Mesendoderm (in vitro differentiated cells): ENCODE measurements around the gene TCF7L2.

Experiments
- DNase-seq: peaks from one replicate; pipeline ENCODE4 v3.0.0; 2013
- H2AK5ac ChIP-seq: 2 replicates; pipeline ENCODE4 v1.6.1; 2013; ENCODE audit warnings: low read length, inconsistent platforms
- H2BK120ac ChIP-seq: 2 replicates; pipeline ENCODE4 v1.6.1; 2013; ENCODE audit warnings: low read depth, mild to moderate bottlenecking, low read length, moderate library complexity, mixed read lengths
- H2BK15ac ChIP-seq: replicated peaks from 2 replicates; pipeline ENCODE4 v1.6.1; 2013; ENCODE audit warnings: low read depth, mild to moderate bottlenecking, moderate library complexity
- H2BK5ac ChIP-seq: 2 replicates; pipeline ENCODE4 v1.6.1; 2013; ENCODE audit warnings: low read length, inconsistent platforms
- H3K18ac ChIP-seq: 2 replicates; pipeline ENCODE4 v1.6.1; 2013; ENCODE audit warnings: mild to moderate bottlenecking, low read length, mixed read lengths
- H3K23ac ChIP-seq: one replicate; pipeline ENCODE4 v1.6.1; 2013; ENCODE audit warnings: low read length
- H3K27ac ChIP-seq: 2 replicates; pipeline ENCODE4 v1.5.1; 2013; ENCODE audit warnings: low read depth, mild to moderate bottlenecking, inconsistent platforms, low read length, moderate library complexity
- H3K27me3 ChIP-seq: 2 replicates; pipeline ENCODE4 v1.6.1; 2013; ENCODE audit warnings: low read length, control low read depth, mild to moderate bottlenecking, inconsistent platforms; ENCODE audit not compliant: insufficient read depth, poor library complexity
- H3K36me3 ChIP-seq: 2 replicates; pipeline ENCODE4 v1.6.1; 2013; ENCODE audit warnings: low read length, inconsistent platforms; ENCODE audit not compliant: control insufficient read depth, insufficient read depth
- H3K4ac ChIP-seq: one replicate; pipeline ENCODE4 v1.6.1; 2013; ENCODE audit warnings: low read depth, mild to moderate bottlenecking, low read length, moderate library complexity
- H3K4me1 ChIP-seq: 2 replicates; pipeline ENCODE4 v1.6.1; 2013; ENCODE audit warnings: low read depth, low read length, inconsistent platforms; ENCODE audit not compliant: control insufficient read depth
- H3K4me2 ChIP-seq: 2 replicates; pipeline ENCODE4 v1.6.1; 2013; ENCODE audit warnings: low read length
- H3K4me3 ChIP-seq: 2 replicates; pipeline ENCODE4 v1.5.1; 2013; ENCODE audit warnings: mild to moderate bottlenecking, low read length
- H3K56ac ChIP-seq: one replicate; pipeline ENCODE4 v1.6.1; 2013; ENCODE audit warnings: low read length
- H3K79me1 ChIP-seq: 2 replicates; pipeline ENCODE4 v1.6.1; 2013; ENCODE audit warnings: low read length, inconsistent platforms
- H3K79me2 ChIP-seq: 2 replicates; pipeline ENCODE4 v1.6.1; 2013; ENCODE audit warnings: mild to moderate bottlenecking, low read length; ENCODE audit not compliant: control insufficient read depth, insufficient read depth
- H3K9ac ChIP-seq: 2 replicates; pipeline ENCODE4 v1.6.1; 2013; ENCODE audit warnings: low read length, inconsistent platforms
- H4K5ac ChIP-seq: one replicate; pipeline ENCODE4 v1.6.1; 2013; ENCODE audit warnings: low read length
- H4K8ac ChIP-seq: one replicate; pipeline ENCODE4 v1.6.1; 2013; ENCODE audit warnings: low read depth, mild to moderate bottlenecking, control low read depth, low read length, moderate library complexity
- WGBS: extraction: QIAGEN DNeasy Blood & Tissue Kit; methylation state at CpG from one replicate; pipeline ENCODE4 v1.1.7; 2013; ENCODE audit warnings: low lambda C conversion rate, missing lambda C conversion rate; ENCODE audit not compliant: insufficient coverage; ENCODE audit errors: extremely low coverage; 5-methylcytosine and 5-hydroxymethylcytosine counted together

Gene TCF7L2

GRCh38 chr10:113160641-113161040 is 210.6 kb downstream of the TCF7L2 start:
- H3K23ac ChIP-seq, result no peak overlapping the region
- no peak overlapping the region for H3K4me3 ChIP-seq
- no peaks in the 10 kb centered on the region for H3K79me2 ChIP-seq
- H2BK120ac ChIP-seq, result no peak overlapping the region
- H2BK5ac ChIP-seq, result no peak overlapping the region
- no peak overlapping the region for H4K8ac ChIP-seq
- no peak overlapping the region for H3K27ac ChIP-seq
- no peaks in the 10 kb centered on the region for H3K27me3 ChIP-seq
- no peaks in the 10 kb centered on the region for H3K36me3 ChIP-seq
- no peak overlapping the region for H3K56ac ChIP-seq
- no peak overlapping the region for H4K5ac ChIP-seq
- no peaks in the 10 kb centered on the region for H3K79me1 ChIP-seq
- H3K9ac ChIP-seq, result no peak overlapping the region
- no peak for DNase-seq
- no peak overlapping the region for H3K4ac ChIP-seq
- H2BK15ac ChIP-seq, result no peak overlapping the region
- H3K4me2 ChIP-seq, result no peak overlapping the region
- H3K4me1 ChIP-seq, result peaks cover 2% of the 10 kb centered on the region
- no CpG with 5 or more reads among the region's 10 CpGs for WGBS
- H2AK5ac ChIP-seq, result no peak overlapping the region
- no peak overlapping the region for H3K18ac ChIP-seq

GRCh38 chr10:113161066-113161465 is 211.0 kb downstream of the TCF7L2 start:
- no peak overlapping the region for H3K27ac ChIP-seq
- no peak overlapping the region for H2BK5ac ChIP-seq
- H4K5ac ChIP-seq, result no peak overlapping the region
- WGBS, result no CpG with 5 or more reads among the region's 6 CpGs
- no peaks in the 10 kb centered on the region for H3K79me2 ChIP-seq
- H3K4me3 ChIP-seq, result no peak overlapping the region
- H3K79me1 ChIP-seq, result no peaks in the 10 kb centered on the region
- H2BK120ac ChIP-seq, result no peak overlapping the region
- H2AK5ac ChIP-seq, result no peak overlapping the region
- H4K8ac ChIP-seq, result no peak overlapping the region
- no peak overlapping the region for H2BK15ac ChIP-seq
- no peaks in the 10 kb centered on the region for H3K27me3 ChIP-seq
- H3K4me2 ChIP-seq, result no peak overlapping the region
- peaks cover 2% of the 10 kb centered on the region for H3K4me1 ChIP-seq
- H3K4ac ChIP-seq, result no peak overlapping the region
- no peak for DNase-seq
- no peak overlapping the region for H3K18ac ChIP-seq
- no peaks in the 10 kb centered on the region for H3K36me3 ChIP-seq
- no peak overlapping the region for H3K9ac ChIP-seq
- H3K56ac ChIP-seq, result no peak overlapping the region
- no peak overlapping the region for H3K23ac ChIP-seq

- H2BK15ac ChIP-seq, result no peak overlapping the region
- H3K27ac ChIP-seq, result no peak overlapping the region
- H3K36me3 ChIP-seq, result no peaks in the 10 kb centered on the region
Measured at GRCh38 chr10:113162960-113163359, 212.9 kb downstream of the TCF7L2 start.

GRCh38 chr10:113165673-113166072 is 215.6 kb downstream of the TCF7L2 start:
- no peak overlapping the region for H4K5ac ChIP-seq
- H3K4me2 ChIP-seq, result no peak overlapping the region
- no peak overlapping the region for H3K9ac ChIP-seq
- H3K4ac ChIP-seq, result no peak overlapping the region
- no peak overlapping the region for H4K8ac ChIP-seq
- no peak overlapping the region for H3K27ac ChIP-seq
- no peak overlapping the region for H2BK5ac ChIP-seq
- no CpG with 5 or more reads among the region's 20 CpGs for WGBS
- no peaks in the 10 kb centered on the region for H3K79me1 ChIP-seq
- H2AK5ac ChIP-seq, result no peak overlapping the region
- H3K56ac ChIP-seq, result no peak overlapping the region
- H3K4me3 ChIP-seq, result no peak overlapping the region
- DNase-seq, result no peak
- H3K23ac ChIP-seq, result no peak overlapping the region
- no peaks in the 10 kb centered on the region for H3K79me2 ChIP-seq
- no peaks in the 10 kb centered on the region for H3K36me3 ChIP-seq
- no peaks in the 10 kb centered on the region for H3K27me3 ChIP-seq
- no peak overlapping the region for H3K18ac ChIP-seq
- H3K4me1 ChIP-seq, result peaks cover 4% of the 10 kb centered on the region
- H2BK15ac ChIP-seq, result no peak overlapping the region
- H2BK120ac ChIP-seq, result no peak overlapping the region

More at GRCh38 chr10:113162960-113163359, 212.9 kb downstream of the TCF7L2 start:
- H3K79me1 ChIP-seq, result no peaks in the 10 kb centered on the region
- H3K27me3 ChIP-seq, result no peaks in the 10 kb centered on the region
- no peak overlapping the region for H3K18ac ChIP-seq
- no peak for DNase-seq
- H3K4ac ChIP-seq, result no peak overlapping the region
- no peaks in the 10 kb centered on the region for H3K79me2 ChIP-seq
- peaks cover 4% of the 10 kb centered on the region for H3K4me1 ChIP-seq
- no peak overlapping the region for H4K8ac ChIP-seq
- WGBS, result no CpG with 5 or more reads among the region's 6 CpGs
- H2BK5ac ChIP-seq, result no peak overlapping the region
- no peak overlapping the region for H3K4me2 ChIP-seq
- H2AK5ac ChIP-seq, result no peak overlapping the region
- no peak overlapping the region for H3K4me3 ChIP-seq
- H3K9ac ChIP-seq, result no peak overlapping the region
- no peak overlapping the region for H3K56ac ChIP-seq
- H2BK120ac ChIP-seq, result no peak overlapping the region
- no peak overlapping the region for H4K5ac ChIP-seq
- no peak overlapping the region for H3K23ac ChIP-seq

- WGBS, result no CpG with 5 or more reads among the region's 5 CpGs
- no peak overlapping the region for H2AK5ac ChIP-seq
Measured at GRCh38 chr10:113167702-113168101, 217.7 kb downstream of the TCF7L2 start.

GRCh38 chr10:113168584-113168983 is 218.5 kb downstream of the TCF7L2 start:
- Histone ChIP-seq H3K36me3 (no peaks in the 10 kb centered on the region), H2BK15ac (no peak overlapping the region), H3K23ac (no peak overlapping the region), H2BK5ac (no peak overlapping the region), H3K27ac (no peak overlapping the region), H3K79me2 (no peaks in the 10 kb centered on the region), H3K56ac (no peak overlapping the region), H3K27me3 (no peaks in the 10 kb centered on the region), H3K4me1 (peaks cover 4% of the 10 kb centered on the region), H4K8ac (no peak overlapping the region), H3K79me1 (no peaks in the 10 kb centered on the region), H3K9ac (no peak overlapping the region), H3K4me3 (no peak overlapping the region), H3K4ac (no peak overlapping the region), H4K5ac (no peak overlapping the region), H3K4me2 (no peak overlapping the region), H2AK5ac (no peak overlapping the region), H3K18ac (no peak overlapping the region), H2BK120ac (no peak overlapping the region)
- DNase-seq, result no peak
- no CpG with 5 or more reads among the region's 6 CpGs for WGBS

More at GRCh38 chr10:113167702-113168101, 217.7 kb downstream of the TCF7L2 start:
- DNase-seq, result no peak
- H3K56ac ChIP-seq, result no peak overlapping the region
- no peak overlapping the region for H3K4me2 ChIP-seq
- H3K23ac ChIP-seq, result no peak overlapping the region
- no peak overlapping the region for H2BK15ac ChIP-seq
- no peaks in the 10 kb centered on the region for H3K36me3 ChIP-seq
- peaks cover 4% of the 10 kb centered on the region for H3K4me1 ChIP-seq
- H2BK5ac ChIP-seq, result no peak overlapping the region
- H3K27me3 ChIP-seq, result no peaks in the 10 kb centered on the region
- H3K79me1 ChIP-seq, result no peaks in the 10 kb centered on the region
- no peak overlapping the region for H3K9ac ChIP-seq
- H4K5ac ChIP-seq, result no peak overlapping the region
- H3K4me3 ChIP-seq, result no peak overlapping the region
- no peak overlapping the region for H3K18ac ChIP-seq
- H3K27ac ChIP-seq, result no peak overlapping the region
- H3K4ac ChIP-seq, result no peak overlapping the region
- no peaks in the 10 kb centered on the region for H3K79me2 ChIP-seq
- no peak overlapping the region for H2BK120ac ChIP-seq
- no peak overlapping the region for H4K8ac ChIP-seq
